NCI-H2227 (cell line): ENCODE results near the gene HDAC4.

Experiments used
- DNase-seq: peaks from one replicate; lab custom pipeline; 2025; ENCODE audit not compliant: unreplicated experiment; lab: John Stamatoyannopoulos, UW

Gene HDAC4

GRCh38 chr2:239024226-239024625 is 376.6 kb downstream of the HDAC4 start:
- no peak for DNase-seq

- no peak for DNase-seq
Measured at GRCh38 chr2:239022437-239023260, 378.2 kb downstream of the HDAC4 start.

- no peak for DNase-seq
Measured at GRCh38 chr2:239021651-239022436, 379.0 kb downstream of the HDAC4 start.

- DNase-seq, result no peak
Measured at GRCh38 chr2:239021224-239021623, 379.6 kb downstream of the HDAC4 start.

GRCh38 chr2:239020541-239021041 is 380.2 kb downstream of the HDAC4 start:
- DNase-seq, result no peak

- no peak for DNase-seq
Measured at GRCh38 chr2:239019183-239019581, 381.6 kb downstream of the HDAC4 start.

- DNase-seq, result no peak
Measured at GRCh38 chr2:239018271-239019182, 382.3 kb downstream of the HDAC4 start.

GRCh38 chr2:239017491-239018098 is 383.2 kb downstream of the HDAC4 start:
- DNase-seq, result no peak

- no peak for DNase-seq
Measured at GRCh38 chr2:239015901-239016675, 384.7 kb downstream of the HDAC4 start.

GRCh38 chr2:239015218-239015900 is 385.5 kb downstream of the HDAC4 start:
- no peak for DNase-seq

GRCh38 chr2:239014458-239015217 is 386.2 kb downstream of the HDAC4 start:
- DNase-seq, result no peak

GRCh38 chr2:239013678-239013976 is 387.2 kb downstream of the HDAC4 start:
- DNase-seq, result no peak

- DNase-seq, result no peak
Measured at GRCh38 chr2:239012936-239013677, 387.7 kb downstream of the HDAC4 start.

- DNase-seq, result no peak
Measured at GRCh38 chr2:239012228-239012627, 388.6 kb downstream of the HDAC4 start.

- no peak for DNase-seq
Measured at GRCh38 chr2:239009589-239009961, 391.2 kb downstream of the HDAC4 start.

- DNase-seq, result no peak
Measured at GRCh38 chr2:239008677-239009588, 391.9 kb downstream of the HDAC4 start.

GRCh38 chr2:239008004-239008403 is 392.8 kb downstream of the HDAC4 start:
- DNase-seq, result no peak
